CD14-positive monocyte (primary cell): ENCODE measurements around the gene RERE. TPM values are rescaled to one million over a fixed set of nuclear protein-coding genes. Genes with fewer than 3 reads are reported as not detected.
A peak's percentile ranks its signal among the peaks of the same experiment; 100 is the strongest.

ENCODE experiments used
- DNase-seq, 3 donors: peaks; one replicate each; pipeline ENCODE4 v3.0.0-alpha.2; 2011 to 2022
- H2AFZ ChIP-seq: 2 replicates; pipeline ENCODE4 v1.6.0; 2012; ENCODE audit warnings: mild to moderate bottlenecking, low read depth, low read length, inconsistent platforms; ENCODE audit not compliant: insufficient read depth, poor library complexity, severe bottlenecking
- H3K27ac ChIP-seq, 2 donors: 1 replicate in 1 of 2; 2 replicates in 1 of 2; pipeline ENCODE4 v1.5.1; 2012 to 2013; ENCODE audit warnings: low read length in 2 of 2, control low read depth in 1 of 2, inconsistent platforms in 1 of 2, low read depth in 1 of 2, mild to moderate bottlenecking in 1 of 2
- H3K27me3 ChIP-seq, 2 donors: one replicate each; pipeline versions ENCODE4 v1.6.0 to v1.6.1; 2011 to 2013; ENCODE audit warnings: low read length in 2 of 2; ENCODE audit not compliant: control insufficient read depth in 2 of 2, insufficient read depth in 2 of 2
- H3K36me3 ChIP-seq, 2 donors: replicated peaks in 1 of 2; 1 replicate in 1 of 2; 2 replicates in 1 of 2; pipeline versions ENCODE4 v1.5.1 to v1.6.1; 2012 to 2013; ENCODE audit warnings: low read length in 2 of 2, control low read depth in 1 of 2, inconsistent platforms in 1 of 2, mild to moderate bottlenecking in 1 of 2; ENCODE audit not compliant: insufficient read depth in 2 of 2, control insufficient read depth in 1 of 2
- H3K4me1 ChIP-seq, 2 donors: 1 replicate in 1 of 2; 2 replicates in 1 of 2; pipeline versions ENCODE4 v1.5.1 to v1.6.1; 2012 to 2013; ENCODE audit warnings: low read length in 2 of 2, control low read depth in 1 of 2, inconsistent platforms in 1 of 2, mild to moderate bottlenecking in 1 of 2, moderate library complexity in 1 of 2; ENCODE audit not compliant: insufficient read depth in 2 of 2, control insufficient read depth in 1 of 2
- H3K4me2 ChIP-seq: replicated peaks from 2 replicates; pipeline ENCODE3; 2012; ENCODE audit warnings: low read length, moderate library complexity, mild to moderate bottlenecking; ENCODE audit not compliant: poor library complexity, severe bottlenecking; ENCODE audit errors: extremely low read depth
- H3K4me3 ChIP-seq, 3 experiments: fragments of 200-600 bp in 1 of 3; sonication (generic) in 1 of 3; replicated peaks in 1 of 3; 1 replicate in 2 of 3; 2 replicates in 1 of 3; pipeline ENCODE4 v1.5.1; 2011 to 2013; ENCODE audit warnings: low read length in 3 of 3, mild to moderate bottlenecking in 3 of 3, control low read depth in 2 of 3, low read depth in 2 of 3, inconsistent platforms in 1 of 3, moderate library complexity in 1 of 3
- H3K79me2 ChIP-seq: 2 replicates; pipeline ENCODE4 v1.6.0; 2012; ENCODE audit warnings: mild to moderate bottlenecking, control low read depth, inconsistent platforms, low read length, moderate library complexity; ENCODE audit not compliant: insufficient read depth
- H3K9ac ChIP-seq: 2 replicates; pipeline ENCODE4 v1.6.0; 2017; ENCODE audit warnings: low read length, mild to moderate bottlenecking; ENCODE audit not compliant: insufficient read depth, poor library complexity, severe bottlenecking
- H3K9me3 ChIP-seq, 2 donors: replicated peaks in 1 of 2; 1 replicate in 1 of 2; 2 replicates in 1 of 2; pipeline versions ENCODE4 v1.5.1 to v1.6.1; 2012 to 2013; ENCODE audit warnings: low read length in 2 of 2, control low read depth in 1 of 2; ENCODE audit not compliant: control insufficient read depth in 1 of 2, insufficient read depth in 1 of 2
- H4K20me1 ChIP-seq: 2 replicates; pipeline ENCODE4 v1.6.0; 2012; ENCODE audit warnings: mild to moderate bottlenecking, low read length, control low read depth, moderate library complexity; ENCODE audit not compliant: insufficient read depth
- H3K27ac Mint-ChIP-seq, 7 donors: one replicate each; pipeline ENCODE4 v1.8.0; 2020; ENCODE audit warnings: mild to moderate bottlenecking in 7 of 7, mixed read lengths in 7 of 7, moderate library complexity in 6 of 7, inconsistent platforms in 2 of 7
- H3K27me3 Mint-ChIP-seq, 3 donors: one replicate each; pipeline ENCODE4 v1.8.0; 2021 to 2022; ENCODE audit warnings: low read depth in 3 of 3, mild to moderate bottlenecking in 3 of 3, mixed read lengths in 3 of 3, moderate library complexity in 3 of 3, inconsistent platforms in 1 of 3
- H3K36me3 Mint-ChIP-seq, 2 donors: one replicate each; pipeline ENCODE4 v1.8.0; 2020; ENCODE audit warnings: mixed read lengths in 2 of 2, inconsistent platforms in 1 of 2, mild to moderate bottlenecking in 1 of 2
- H3K4me1 Mint-ChIP-seq: one replicate; pipeline ENCODE4 v1.8.0; 2020; ENCODE audit warnings: mild to moderate bottlenecking, mixed read lengths
- H3K4me3 Mint-ChIP-seq, 2 donors: one replicate each; pipeline ENCODE4 v1.8.0; 2020; ENCODE audit warnings: mild to moderate bottlenecking in 2 of 2, mixed read lengths in 2 of 2, moderate library complexity in 1 of 2
- H3K9me3 Mint-ChIP-seq, 7 donors: one replicate each; pipeline ENCODE4 v1.8.0; 2020 to 2022; ENCODE audit warnings: mixed read lengths in 7 of 7, mild to moderate bottlenecking in 6 of 7, moderate library complexity in 6 of 7, inconsistent platforms in 2 of 7
- WGBS: methylation state at CpG from one replicate; pipeline ENCODE4 v1.1.5; 2013; ENCODE audit warnings: missing lambda C conversion rate; ENCODE audit not compliant: insufficient coverage; 5-methylcytosine and 5-hydroxymethylcytosine counted together
- intact Hi-C, 2 donors: fragments of 100-400 bp; cut with micrococcal nuclease; formaldehyde crosslinking; loops; one replicate each; pipeline versions ENCODE4 v1.15.0 to v1.15.1; 2023
- polyA plus RNA-seq, 3 donors: library from polyadenylated mRNA; depleted of rRNA in 1 of 3; unstranded in 2 of 3; stranded (reverse) in 1 of 3; fragments of 300-500 nt in 2 of 3; fragments of >200 nt in 1 of 3; fragmentation: Illumina TruSeq in 2 of 3; gene quantifications; 1 replicate in 2 of 3; 2 replicates in 1 of 3; pipeline ENCODE4 v1.2.3, GENCODE V29; 2012 to 2021
- TF ChIP-seq, protein P1 (sequence below): fragments of 200-600 bp; IDR thresholded peaks from one replicate; pipeline ENCODE4 v1.8.0; 2022; ENCODE audit warnings: antibody characterized with exemption, mild to moderate bottlenecking

Gene RERE
- polyA plus RNA-seq, 3 donors: 1.2 to 19.4 (median 3.8) TPM

DNA sequence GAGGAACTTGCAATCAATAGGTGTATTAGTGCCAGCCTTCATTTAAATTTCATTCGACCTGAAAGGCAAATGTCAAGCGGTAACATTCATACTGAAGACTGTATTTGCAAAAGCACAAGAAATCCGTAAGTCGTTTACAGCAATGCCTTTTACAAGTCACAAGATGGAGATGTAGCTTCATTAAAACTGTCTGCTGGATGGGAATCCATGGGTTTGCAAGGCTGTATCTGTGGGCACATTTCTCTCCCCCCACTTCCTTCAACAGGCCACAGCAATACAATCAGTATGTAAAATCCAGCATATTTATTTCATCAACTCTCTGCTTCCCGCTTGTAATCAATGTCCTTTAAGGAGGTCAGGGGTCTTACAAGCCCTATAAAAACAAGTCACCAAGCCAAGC, 352.4 kb downstream of the RERE start:
- Histone ChIP-seq H3K27ac (no peak overlapping the region), H3K4me1 (peaks cover 13 to 17% of the 10 kb centered on the region in 2 donors), H3K27me3 (no peaks in the 10 kb centered on the region), H3K9ac (no peak overlapping the region), H2AFZ (no peak overlapping the region), H3K9me3 (no peaks in the 10 kb centered on the region), H3K4me3 (no peak overlapping the region), H3K4me2 (no peak overlapping the region), H3K36me3 (peaks cover 4 to 22% of the 10 kb centered on the region in 2 donors), H4K20me1 (no peaks in the 10 kb centered on the region), H3K79me2 (no peaks in the 10 kb centered on the region)
- intact Hi-C loops: no loop called here
- peaks cover 25 to 29% of the 10 kb centered on the region in 2 donors for H3K36me3 Mint-ChIP-seq
- no peaks in the 10 kb centered on the region for H3K9me3 Mint-ChIP-seq
- DNase-seq: no peak
- H3K27me3 Mint-ChIP-seq: no peaks in the 10 kb centered on the region
- TF ChIP-seq, protein P1, sequence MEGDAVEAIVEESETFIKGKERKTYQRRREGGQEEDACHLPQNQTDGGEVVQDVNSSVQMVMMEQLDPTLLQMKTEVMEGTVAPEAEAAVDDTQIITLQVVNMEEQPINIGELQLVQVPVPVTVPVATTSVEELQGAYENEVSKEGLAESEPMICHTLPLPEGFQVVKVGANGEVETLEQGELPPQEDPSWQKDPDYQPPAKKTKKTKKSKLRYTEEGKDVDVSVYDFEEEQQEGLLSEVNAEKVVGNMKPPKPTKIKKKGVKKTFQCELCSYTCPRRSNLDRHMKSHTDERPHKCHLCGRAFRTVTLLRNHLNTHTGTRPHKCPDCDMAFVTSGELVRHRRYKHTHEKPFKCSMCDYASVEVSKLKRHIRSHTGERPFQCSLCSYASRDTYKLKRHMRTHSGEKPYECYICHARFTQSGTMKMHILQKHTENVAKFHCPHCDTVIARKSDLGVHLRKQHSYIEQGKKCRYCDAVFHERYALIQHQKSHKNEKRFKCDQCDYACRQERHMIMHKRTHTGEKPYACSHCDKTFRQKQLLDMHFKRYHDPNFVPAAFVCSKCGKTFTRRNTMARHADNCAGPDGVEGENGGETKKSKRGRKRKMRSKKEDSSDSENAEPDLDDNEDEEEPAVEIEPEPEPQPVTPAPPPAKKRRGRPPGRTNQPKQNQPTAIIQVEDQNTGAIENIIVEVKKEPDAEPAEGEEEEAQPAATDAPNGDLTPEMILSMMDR: no peak
- H3K4me3 Mint-ChIP-seq: no peak overlapping the region
- peaks cover 30% of the 10 kb centered on the region for H3K4me1 Mint-ChIP-seq
- WGBS: 75% methylated on average over 4 of the region's 5 CpGs
- H3K27ac Mint-ChIP-seq: no peak overlapping the region

DNA sequence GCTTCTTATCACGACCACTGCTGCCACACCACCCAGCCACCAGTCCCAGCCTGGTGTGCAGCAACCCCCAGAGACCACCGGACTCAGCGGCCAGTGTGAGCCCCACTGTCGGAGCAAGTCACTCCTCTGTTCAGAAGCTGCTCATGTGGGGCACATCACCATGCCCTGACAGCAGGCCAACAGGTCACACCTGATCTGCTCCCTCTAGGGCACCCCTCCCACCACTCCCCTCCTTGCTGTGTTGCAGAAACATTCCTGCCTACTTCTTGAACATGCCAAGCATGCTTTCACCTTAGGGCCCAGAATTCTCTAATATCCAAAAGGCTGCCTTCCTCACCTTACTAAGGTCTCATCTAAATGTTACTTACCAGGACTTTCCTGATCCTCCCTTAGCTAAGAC, 353.1 kb downstream of the RERE start:
- Mint-ChIP-seq H3K36me3 (peaks cover 28 to 31% of the 10 kb centered on the region in 2 donors), H3K4me3 (no peak overlapping the region), H3K4me1 (peaks cover 30% of the 10 kb centered on the region), H3K27ac (peak overlapping the region in 1 of 7 donors; percentile 4), H3K9me3 (no peaks in the 10 kb centered on the region), H3K27me3 (peaks cover 0 to 2% (median 0%) of the 10 kb centered on the region in 3 donors)
- H3K27me3 ChIP-seq: no peaks in the 10 kb centered on the region
- peaks cover 4 to 22% of the 10 kb centered on the region in 2 donors for H3K36me3 ChIP-seq
- no peak overlapping the region for H3K9ac ChIP-seq
- WGBS: 90% methylated on average over 4 of the region's 4 CpGs
- peaks cover 13 to 17% of the 10 kb centered on the region in 2 donors for H3K4me1 ChIP-seq
- no peak for DNase-seq
- H3K9me3 ChIP-seq: no peaks in the 10 kb centered on the region
- no peaks in the 10 kb centered on the region for H3K79me2 ChIP-seq
- H4K20me1 ChIP-seq: no peaks in the 10 kb centered on the region
- no peak overlapping the region for H3K4me2 ChIP-seq
- intact Hi-C loops: no loop called here
- TF ChIP-seq, protein P1: no peak
- no peak overlapping the region for H2AFZ ChIP-seq
- H3K4me3 ChIP-seq: no peak overlapping the region
- H3K27ac ChIP-seq: no peak overlapping the region
